ENCODE results near the gene MAGI2.

DNA sequence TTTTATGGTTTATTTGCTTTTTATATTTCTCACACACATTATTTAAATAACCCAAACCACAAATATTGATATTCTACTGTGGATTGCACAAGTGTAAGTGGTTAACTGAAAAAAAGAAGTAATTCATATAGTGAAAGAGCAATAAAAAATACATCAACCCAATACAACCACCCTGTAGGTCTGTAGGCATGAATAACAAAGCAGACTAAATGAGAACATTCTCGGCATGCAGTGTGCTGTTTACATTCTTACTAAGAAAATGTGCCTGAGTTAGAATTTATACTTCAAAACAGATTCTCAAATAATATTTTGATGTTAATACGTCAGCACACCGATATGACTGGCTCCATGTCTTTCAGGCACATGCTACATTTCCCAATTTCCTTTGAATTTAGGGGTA is 660.8 kb downstream of the MAGI2 start:
- TF ChIP-seq CTCF (IDR thresholded peaks at IDR 0.05; ENCODE audit: insufficient read depth, low read length, poor library complexity, severe bottlenecking) (no peak), EZH2phosphoT487 (conservative IDR thresholded peaks at IDR 0.05; ENCODE audit: low read length) (no peak)
